Epithelial cell of esophagus (primary cell): ENCODE measurements around the gene RNF150.

Experiments used
- DNase-seq: peaks from one replicate; pipeline ENCODE4 v3.0.0; 2010; ENCODE audit warnings: low read depth
- H3K4me3 ChIP-seq: 2 replicates; pipeline ENCODE4 v1.5.1; 2011; ENCODE audit warnings: mild to moderate bottlenecking, low read length, control low read depth
- TF ChIP-seq, protein P1 (sequence below): IDR thresholded peaks from 2 replicates; pipeline ENCODE4 v1.5.1; 2011; ENCODE audit warnings: low read depth, mild to moderate bottlenecking, low read length, control low read depth, inconsistent platforms; ENCODE audit not compliant: insufficient read depth; ENCODE audit errors: missing control alignments

The RNF150 gene

DNA sequence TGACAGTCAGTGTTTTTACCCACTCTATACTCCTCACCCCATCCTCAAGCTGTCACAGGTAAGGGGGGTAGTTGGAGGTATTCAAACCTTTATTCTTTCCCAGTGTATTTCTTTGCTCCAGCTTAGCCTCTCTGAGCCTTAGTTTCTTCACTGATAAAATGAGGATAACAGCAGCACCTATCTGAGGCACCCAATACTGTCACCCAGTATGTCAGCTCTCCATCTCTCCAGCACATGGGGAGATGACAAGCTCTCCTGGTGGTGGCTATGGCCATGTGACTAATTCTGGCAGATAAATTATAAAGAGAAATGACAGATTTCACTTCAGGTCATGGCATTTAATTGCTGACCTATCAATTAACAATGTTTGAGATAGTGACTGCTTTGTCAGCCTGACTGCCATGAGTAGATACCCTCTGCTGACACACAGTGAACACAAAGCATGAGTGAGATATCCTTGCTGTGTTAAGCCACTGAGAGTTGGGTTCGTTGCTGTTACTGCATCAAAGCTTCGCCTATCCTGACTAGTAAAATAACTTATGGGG, 200.7 kb downstream of the RNF150 start:
- TF ChIP-seq, protein P1, sequence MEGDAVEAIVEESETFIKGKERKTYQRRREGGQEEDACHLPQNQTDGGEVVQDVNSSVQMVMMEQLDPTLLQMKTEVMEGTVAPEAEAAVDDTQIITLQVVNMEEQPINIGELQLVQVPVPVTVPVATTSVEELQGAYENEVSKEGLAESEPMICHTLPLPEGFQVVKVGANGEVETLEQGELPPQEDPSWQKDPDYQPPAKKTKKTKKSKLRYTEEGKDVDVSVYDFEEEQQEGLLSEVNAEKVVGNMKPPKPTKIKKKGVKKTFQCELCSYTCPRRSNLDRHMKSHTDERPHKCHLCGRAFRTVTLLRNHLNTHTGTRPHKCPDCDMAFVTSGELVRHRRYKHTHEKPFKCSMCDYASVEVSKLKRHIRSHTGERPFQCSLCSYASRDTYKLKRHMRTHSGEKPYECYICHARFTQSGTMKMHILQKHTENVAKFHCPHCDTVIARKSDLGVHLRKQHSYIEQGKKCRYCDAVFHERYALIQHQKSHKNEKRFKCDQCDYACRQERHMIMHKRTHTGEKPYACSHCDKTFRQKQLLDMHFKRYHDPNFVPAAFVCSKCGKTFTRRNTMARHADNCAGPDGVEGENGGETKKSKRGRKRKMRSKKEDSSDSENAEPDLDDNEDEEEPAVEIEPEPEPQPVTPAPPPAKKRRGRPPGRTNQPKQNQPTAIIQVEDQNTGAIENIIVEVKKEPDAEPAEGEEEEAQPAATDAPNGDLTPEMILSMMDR: no peak
- H3K4me3 ChIP-seq: no peak overlapping the region
- DNase-seq: no peak

DNA sequence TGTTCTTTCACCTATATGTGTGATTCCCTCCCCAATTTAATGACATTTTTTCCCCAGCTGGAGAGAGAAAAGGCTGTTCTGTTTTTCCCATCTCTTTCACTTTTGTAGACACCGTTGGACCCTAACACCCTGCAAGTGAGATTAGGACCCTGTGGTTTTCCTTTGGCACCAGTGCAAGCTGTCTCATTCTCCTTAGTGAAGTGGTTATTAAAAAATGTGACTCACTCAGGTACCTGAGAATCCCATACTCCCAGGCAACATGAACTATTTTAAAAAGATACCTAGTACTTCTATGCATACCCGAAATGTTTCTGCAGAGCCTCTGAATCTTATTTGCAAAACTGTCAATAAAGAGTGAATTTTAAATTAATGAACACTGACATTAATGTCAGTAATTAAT, 201.4 kb downstream of the RNF150 start:
- DNase-seq: no peak
- TF ChIP-seq, protein P1: no peak
- no peak overlapping the region for H3K4me3 ChIP-seq

DNA sequence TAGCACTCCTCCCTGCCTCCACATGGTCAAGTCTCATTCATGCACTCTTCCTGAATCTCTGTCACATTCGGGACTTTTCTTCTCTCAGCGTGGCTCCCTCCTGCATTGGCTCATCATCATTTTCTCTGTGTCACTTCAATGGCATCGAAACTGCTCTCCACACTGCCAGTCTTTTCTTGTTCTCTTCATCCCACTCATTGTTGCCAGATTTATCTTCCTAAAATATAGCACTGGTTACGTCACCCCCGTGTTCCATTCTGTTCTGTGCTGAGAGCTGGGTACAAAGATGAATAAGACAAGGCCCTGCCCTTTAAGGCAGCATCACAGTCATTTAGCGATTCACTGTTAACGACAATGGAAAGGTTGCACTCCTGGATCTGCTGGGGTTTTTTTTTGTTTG, 202.7 kb downstream of the RNF150 start:
- TF ChIP-seq, protein P1: no peak
- H3K4me3 ChIP-seq: no peak overlapping the region
- no peak for DNase-seq

DNA sequence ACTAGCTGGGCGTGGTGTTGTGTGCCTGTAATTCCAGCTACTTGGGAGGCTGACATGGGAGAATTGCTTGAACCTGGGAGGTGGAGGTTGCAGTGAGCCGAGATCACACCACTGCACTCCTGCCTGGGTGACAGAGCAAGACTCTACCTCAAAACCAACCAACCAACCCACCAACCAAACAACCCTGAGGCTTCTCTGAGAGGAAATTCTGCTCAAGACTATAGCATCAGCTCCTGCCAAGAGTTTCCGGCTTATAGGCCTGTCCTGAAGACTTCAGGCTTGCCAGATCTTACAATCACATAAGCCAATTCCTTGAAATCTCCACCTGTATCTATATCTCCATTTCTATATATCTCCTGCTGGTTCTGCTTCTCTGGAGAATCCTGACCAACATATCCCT, 203.3 kb downstream of the RNF150 start:
- no peak for DNase-seq
- H3K4me3 ChIP-seq: no peak overlapping the region
- TF ChIP-seq, protein P1: no peak

DNA sequence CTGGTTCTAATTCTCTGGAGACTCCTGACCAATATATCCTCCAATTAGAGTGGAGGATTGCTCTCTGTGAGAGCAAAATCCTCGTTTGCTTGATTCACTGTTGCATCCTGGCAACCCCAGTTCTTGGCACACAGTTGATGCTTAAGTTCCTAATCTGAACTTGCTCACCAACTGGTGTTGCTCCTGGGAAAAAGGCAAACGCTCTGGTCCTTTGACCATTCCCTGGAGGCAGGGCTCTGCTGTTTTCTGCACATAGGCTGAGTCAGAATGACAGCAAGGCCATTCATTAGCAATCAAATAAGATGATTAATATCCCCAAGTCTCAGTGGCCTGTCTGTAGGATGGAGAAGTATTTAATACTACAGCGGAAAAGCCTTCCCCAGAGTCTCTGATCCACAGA, 204.4 kb downstream of the RNF150 start:
- DNase-seq: peak; percentile 26
- TF ChIP-seq, protein P1: no peak
- no peak overlapping the region for H3K4me3 ChIP-seq

DNA sequence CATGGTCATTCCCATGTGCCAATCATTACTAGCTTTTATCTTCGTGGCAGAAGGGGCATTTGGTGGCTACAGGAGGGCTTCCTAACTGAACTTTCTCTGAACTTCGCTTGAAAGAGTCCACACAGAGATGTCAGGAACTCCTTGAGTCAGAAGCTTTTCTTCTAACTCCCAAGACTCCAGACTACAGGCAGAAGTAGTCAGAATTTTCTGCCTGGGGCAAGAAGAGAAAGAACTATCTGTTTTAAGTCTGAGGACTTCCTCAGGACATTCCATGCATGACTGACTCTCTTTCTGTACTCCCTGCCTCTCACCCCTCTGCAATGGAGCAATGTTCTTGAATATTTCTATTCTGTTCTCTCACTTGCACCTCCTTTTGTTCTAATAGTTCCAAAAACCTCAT, 206.6 kb downstream of the RNF150 start:
- TF ChIP-seq, protein P1: no peak
- H3K4me3 ChIP-seq: no peak overlapping the region
- no peak for DNase-seq

GRCh38 chr4:140925417-140925816, 207.9 kb downstream of the RNF150 start:
- H3K4me3 ChIP-seq: no peak overlapping the region
- DNase-seq: no peak
- TF ChIP-seq, protein P1: no peak
